WERI-Rb-1 (cell line): Measurements from ENCODE around the gene CCN2.

Experiments
- DNase-seq: peaks from one replicate; pipeline ENCODE4 v3.0.0-alpha.2; 2020
- H3K27ac ChIP-seq: fragments of 250-450 bp; sonication (Bioruptor Pico); 2 replicates; pipeline ENCODE4 v1.5.1; 2020; ENCODE audit warnings: mild to moderate bottlenecking, moderate library complexity
- H3K27me3 ChIP-seq: fragments of 250-450 bp; sonication (Bioruptor Pico); 2 replicates; pipeline ENCODE4 v1.5.1; 2021; ENCODE audit warnings: mild to moderate bottlenecking, low read depth, moderate library complexity; ENCODE audit not compliant: insufficient read depth, severe bottlenecking
- H3K36me3 ChIP-seq: fragments of 250-450 bp; sonication (Bioruptor Pico); 2 replicates; pipeline ENCODE4 v1.5.1; 2020; ENCODE audit warnings: mild to moderate bottlenecking, moderate library complexity
- H3K4me3 ChIP-seq: 2 replicates; pipeline ENCODE4 v1.5.1; 2011; ENCODE audit warnings: low read depth, mild to moderate bottlenecking, control low read depth, low read length
- H3K9me3 ChIP-seq: fragments of 250-450 bp; sonication (Bioruptor Pico); 2 replicates; pipeline ENCODE4 v1.5.1; 2021; ENCODE audit warnings: mild to moderate bottlenecking, moderate library complexity; ENCODE audit not compliant: severe bottlenecking
- CTCF ChIP-seq: IDR thresholded peaks from 2 replicates; pipeline ENCODE4 v1.5.1; 2011; ENCODE audit warnings: low read depth, mild to moderate bottlenecking, control low read depth, inconsistent platforms, low read length

CCN2 gene

GRCh38 chr6:131950767-131951575, at the start of gene CCN2:
Gene CCN2 (minus strand): TSS chr6:131951372. CDS start chr6:131951172, 200 bp downstream.
- H3K4me3 ChIP-seq: peak within 1 kb of the TSS; percentile 30
- no peak for DNase-seq
- no peaks in the 10 kb centered on the region for H3K36me3 ChIP-seq
- H3K9me3 ChIP-seq: no peaks in the 10 kb centered on the region
- peaks cover 85% of the 10 kb centered on the region for H3K27me3 ChIP-seq
- no peak for TF ChIP-seq CTCF
- H3K27ac ChIP-seq: no peak within 1 kb of the TSS

GRCh38 chr6:132000296-132000695, 49.1 kb upstream of the CCN2 start:
- peaks cover 7% of the 10 kb centered on the region for H3K9me3 ChIP-seq
- no peak overlapping the region for H3K27ac ChIP-seq
- no peak for DNase-seq
- no peak overlapping the region for H3K4me3 ChIP-seq
- TF ChIP-seq CTCF: no peak
- H3K27me3 ChIP-seq: peaks cover 24% of the 10 kb centered on the region
- H3K36me3 ChIP-seq: no peaks in the 10 kb centered on the region

- no peak for DNase-seq
- Histone ChIP-seq H3K27me3 (peaks cover 26% of the 10 kb centered on the region), H3K27ac (no peak overlapping the region), H3K4me3 (no peak overlapping the region), H3K36me3 (no peaks in the 10 kb centered on the region), H3K9me3 (peaks cover 7% of the 10 kb centered on the region)
- no peak for TF ChIP-seq CTCF
Observed at GRCh38 chr6:131999545-132000146, 48.5 kb upstream of the CCN2 start.

DNA sequence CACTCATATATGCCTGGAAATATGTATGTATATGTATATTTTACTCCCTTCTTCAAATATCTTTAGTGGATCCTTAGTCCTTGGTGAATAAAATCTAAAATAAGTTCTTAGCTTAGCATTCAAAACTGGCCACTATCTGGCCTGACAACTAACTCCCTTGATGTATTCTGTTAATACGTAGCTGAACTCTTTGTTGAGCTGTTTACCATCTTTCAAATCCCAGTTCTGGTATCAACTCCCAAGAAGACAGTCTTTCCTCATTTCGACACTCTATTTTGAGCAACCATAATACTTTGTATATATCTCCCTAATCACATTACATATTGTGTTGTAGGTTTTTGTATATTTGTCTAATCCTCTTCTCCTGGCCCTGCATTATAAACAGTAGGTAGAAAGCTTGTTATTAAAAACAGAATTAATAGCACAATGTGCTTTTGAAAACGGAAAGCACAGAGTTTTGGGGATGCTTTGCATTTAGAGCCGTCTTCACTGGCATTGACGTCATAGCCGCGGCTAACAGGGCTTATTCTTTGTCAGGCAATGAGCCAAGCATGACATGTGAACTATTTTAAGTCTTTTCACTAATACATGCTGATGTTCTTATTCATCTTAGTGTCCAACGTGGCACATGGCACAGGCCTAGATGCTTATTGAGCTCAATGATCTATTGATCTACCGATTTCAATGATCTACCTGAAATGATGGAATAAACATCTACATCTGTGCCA, 47.2 kb upstream of the CCN2 start:
- TF ChIP-seq CTCF: no peak
- no peaks in the 10 kb centered on the region for H3K36me3 ChIP-seq
- DNase-seq: no peak
- no peak overlapping the region for H3K4me3 ChIP-seq
- H3K27me3 ChIP-seq: peaks cover 29% of the 10 kb centered on the region
- H3K27ac ChIP-seq: no peak overlapping the region
- peaks cover under 1% of the 10 kb centered on the region for H3K9me3 ChIP-seq

DNA sequence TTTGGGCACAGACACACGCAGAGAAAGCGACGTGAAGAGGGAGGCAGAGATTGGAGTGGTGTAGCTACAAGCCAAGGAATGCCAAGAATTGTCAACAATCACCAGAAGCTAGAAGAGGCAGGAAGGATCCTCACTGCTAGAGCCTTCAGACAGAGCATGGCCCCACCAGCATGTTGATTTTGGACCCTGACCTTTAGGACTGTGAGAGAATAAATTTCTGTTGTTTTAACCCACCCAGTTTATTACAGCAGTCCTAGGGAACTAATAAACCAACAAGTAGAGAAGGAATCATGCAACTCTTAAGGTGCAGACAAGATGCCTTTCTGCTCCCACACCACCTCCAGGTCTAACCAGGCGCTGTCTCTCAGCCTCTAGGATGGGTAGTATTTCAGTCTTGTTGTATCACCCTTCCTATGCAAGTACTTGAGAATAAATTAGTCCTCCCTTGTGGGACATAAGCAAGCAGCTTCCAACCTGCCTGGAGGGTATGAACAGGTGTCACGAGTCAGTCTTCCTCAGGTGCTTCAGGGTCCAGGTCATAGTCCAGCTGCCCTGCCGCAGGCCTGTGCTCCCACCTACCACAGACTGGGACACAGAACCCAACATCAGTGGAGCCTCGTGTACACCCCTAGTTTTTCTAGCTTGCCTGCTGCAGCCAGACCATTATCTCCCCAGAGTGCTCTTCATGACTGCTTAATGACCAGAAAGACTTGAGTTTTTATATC, 46.4 kb upstream of the CCN2 start:
- no peak overlapping the region for H3K27ac ChIP-seq
- no peak for DNase-seq
- H3K36me3 ChIP-seq: no peaks in the 10 kb centered on the region
- peaks cover 25% of the 10 kb centered on the region for H3K27me3 ChIP-seq
- H3K4me3 ChIP-seq: no peak overlapping the region
- TF ChIP-seq CTCF: no peak
- no peaks in the 10 kb centered on the region for H3K9me3 ChIP-seq
